Epithelial cell of esophagus (primary cell): ENCODE data around the gene SH3BP5.
"Not testable (repeated sequence)": the region's sequence is repeated elsewhere in the genome, so short reads cannot be mapped to it uniquely, and the experiment has no call there.

Experiments
- DNase-seq: peaks from one replicate; pipeline ENCODE4 v3.0.0; 2010; ENCODE audit warnings: low read depth
- H3K4me3 ChIP-seq: 2 replicates; pipeline ENCODE4 v1.5.1; 2011; ENCODE audit warnings: mild to moderate bottlenecking, low read length, control low read depth
- CTCF ChIP-seq: IDR thresholded peaks from 2 replicates; pipeline ENCODE4 v1.5.1; 2011; ENCODE audit warnings: low read depth, mild to moderate bottlenecking, low read length, control low read depth, inconsistent platforms; ENCODE audit not compliant: insufficient read depth; ENCODE audit errors: missing control alignments

The SH3BP5 gene

GRCh38 chr3:15354485-15354884, 22.1 kb upstream of the SH3BP5 start:
- TF ChIP-seq CTCF, result no peak
- DNase-seq, result no peak

GRCh38 chr3:15350141-15350540, 17.8 kb upstream of the SH3BP5 start:
- no peak for DNase-seq
- H3K4me3 ChIP-seq, result no peak overlapping the region
- TF ChIP-seq CTCF, result no peak

More at GRCh38 chr3:15354485-15354884, 22.1 kb upstream of the SH3BP5 start:
- H3K4me3 ChIP-seq, result no peak overlapping the region

GRCh38 chr3:15349438-15349837, 17.1 kb upstream of the SH3BP5 start:
- not testable (repeated sequence) for H3K4me3 ChIP-seq

GRCh38 chr3:15348246-15348645, 15.9 kb upstream of the SH3BP5 start:
- no peak for TF ChIP-seq CTCF
- no peak overlapping the region for H3K4me3 ChIP-seq
- DNase-seq, result no peak

More at GRCh38 chr3:15349438-15349837, 17.1 kb upstream of the SH3BP5 start:
- DNase-seq, result not testable (repeated sequence)

GRCh38 chr3:15347737-15348110, 15.3 kb upstream of the SH3BP5 start:
- no peak for TF ChIP-seq CTCF
- DNase-seq, result no peak
- H3K4me3 ChIP-seq, result no peak overlapping the region

GRCh38 chr3:15347063-15347736, 14.8 kb upstream of the SH3BP5 start:
- no peak for TF ChIP-seq CTCF
- H3K4me3 ChIP-seq, result no peak overlapping the region
- no peak for DNase-seq

- no peak overlapping the region for H3K4me3 ChIP-seq
- no peak for DNase-seq
These were observed 14.1 kb upstream of the SH3BP5 start for GRCh38 chr3:15346516-15346915.

More at GRCh38 chr3:15346516-15346915, 14.1 kb upstream of the SH3BP5 start:
- TF ChIP-seq CTCF, result no peak
